MM.1S (cell line): Measurements from ENCODE around the gene MYO16.

Experiments used
- DNase-seq: peaks from one replicate; pipeline ENCODE4 v3.0.0-alpha.2; 2015
- H2AFZ ChIP-seq: fragments of 300-600 bp; sonication (generic); 2 replicates; pipeline ENCODE4 v1.6.0; 2016; ENCODE audit warnings: antibody characterized with exemption, low read length
- H3F3A ChIP-seq: fragments of 300-600 bp; sonication (generic); 2 replicates; pipeline ENCODE4 v1.6.1; 2016; ENCODE audit warnings: mild to moderate bottlenecking, antibody characterized with exemption, low read length, moderate library complexity, mixed read lengths; ENCODE audit not compliant: insufficient read depth
- H3K27ac ChIP-seq: fragments of 300-600 bp; sonication (generic); 2 replicates; pipeline ENCODE4 v1.5.1; 2016; ENCODE audit warnings: mild to moderate bottlenecking, low read length
- H3K27me3 ChIP-seq: fragments of 300-600 bp; sonication (generic); replicated peaks from 2 replicates; pipeline ENCODE4 v1.6.0; 2016; ENCODE audit warnings: low read length; ENCODE audit not compliant: insufficient read depth
- H3K36me3 ChIP-seq: fragments of 300-600 bp; sonication (generic); replicated peaks from 2 replicates; pipeline ENCODE4 v1.6.1; 2016; ENCODE audit warnings: mild to moderate bottlenecking, low read length, mixed read lengths; ENCODE audit not compliant: insufficient read depth
- H3K4me1 ChIP-seq: fragments of 300-600 bp; sonication (generic); 2 replicates; pipeline ENCODE4 v1.6.1; 2016; ENCODE audit warnings: low read length, mixed read lengths
- H3K4me2 ChIP-seq: fragments of 300-600 bp; sonication (generic); 2 replicates; pipeline ENCODE4 v1.6.0; 2016; ENCODE audit warnings: low read depth, low read length
- H3K4me3 ChIP-seq: fragments of 300-600 bp; sonication (generic); 2 replicates; pipeline ENCODE4 v1.5.1; 2016; ENCODE audit warnings: low read length, mixed read lengths
- H3K79me2 ChIP-seq: fragments of 300-600 bp; sonication (generic); 2 replicates; pipeline ENCODE4 v1.6.1; 2016; ENCODE audit warnings: mixed run types, low read length, mixed read lengths
- H3K9ac ChIP-seq: fragments of 300-600 bp; sonication (generic); 2 replicates; pipeline ENCODE4 v1.6.1; 2016; ENCODE audit warnings: low read length, mixed read lengths
- H3K9me2 ChIP-seq: fragments of 300-600 bp; sonication (generic); replicated peaks from 2 replicates; pipeline ENCODE4 v1.6.1; 2016; ENCODE audit warnings: mild to moderate bottlenecking, low read length, mixed read lengths; ENCODE audit not compliant: insufficient read depth
- H3K9me3 ChIP-seq: fragments of 300-600 bp; sonication (generic); replicated peaks from 2 replicates; pipeline ENCODE4 v1.6.1; 2016; ENCODE audit warnings: mild to moderate bottlenecking, low read length, mixed read lengths; ENCODE audit not compliant: insufficient read depth
- H4K20me1 ChIP-seq: fragments of 300-600 bp; sonication (generic); 2 replicates; pipeline ENCODE4 v1.6.1; 2016; ENCODE audit warnings: mild to moderate bottlenecking, low read length, moderate library complexity, mixed read lengths; ENCODE audit not compliant: insufficient read depth
- CTCF ChIP-seq: fragments of 300-600 bp; sonication (generic); IDR thresholded peaks from 2 replicates; pipeline ENCODE4 v1.5.1; 2016; ENCODE audit warnings: antibody characterized with exemption, low read length, mixed read lengths
- EZH2 ChIP-seq: fragments of 300-600 bp; sonication (generic); optimal IDR thresholded peaks from 2 replicates; pipeline ENCODE3; 2017; ENCODE audit warnings: low read depth, mild to moderate bottlenecking, antibody characterized with exemption, low read length, mixed read lengths
- EZH2phosphoT487 ChIP-seq: fragments of 300-600 bp; sonication (generic); IDR thresholded peaks from 2 replicates; pipeline ENCODE4 v1.6.1; 2018; ENCODE audit warnings: antibody characterized with exemption, low read length

The MYO16 gene

GRCh38 chr13:109130093-109130835, 500.9 kb downstream of the MYO16 start:
- TF ChIP-seq CTCF, result no peak
- TF ChIP-seq EZH2, result no peak
- no peak for TF ChIP-seq EZH2phosphoT487
- Histone ChIP-seq H2AFZ (no peak overlapping the region), H3K36me3 (no peaks in the 10 kb centered on the region), H4K20me1 (no peaks in the 10 kb centered on the region), H3K9ac (no peak overlapping the region), H3K4me1 (peaks cover 19% of the 10 kb centered on the region), H3K27ac (no peak overlapping the region; the same call in 1 of the 2 replicates), H3K9me3 (no peaks in the 10 kb centered on the region), H3K27me3 (no peaks in the 10 kb centered on the region), H3K4me2 (no peak overlapping the region), H3K79me2 (no peaks in the 10 kb centered on the region), H3K9me2 (no peaks in the 10 kb centered on the region), H3K4me3 (no peak overlapping the region), H3F3A (peaks cover 16% of the 10 kb centered on the region)
- DNase-seq, result no peak

DNA sequence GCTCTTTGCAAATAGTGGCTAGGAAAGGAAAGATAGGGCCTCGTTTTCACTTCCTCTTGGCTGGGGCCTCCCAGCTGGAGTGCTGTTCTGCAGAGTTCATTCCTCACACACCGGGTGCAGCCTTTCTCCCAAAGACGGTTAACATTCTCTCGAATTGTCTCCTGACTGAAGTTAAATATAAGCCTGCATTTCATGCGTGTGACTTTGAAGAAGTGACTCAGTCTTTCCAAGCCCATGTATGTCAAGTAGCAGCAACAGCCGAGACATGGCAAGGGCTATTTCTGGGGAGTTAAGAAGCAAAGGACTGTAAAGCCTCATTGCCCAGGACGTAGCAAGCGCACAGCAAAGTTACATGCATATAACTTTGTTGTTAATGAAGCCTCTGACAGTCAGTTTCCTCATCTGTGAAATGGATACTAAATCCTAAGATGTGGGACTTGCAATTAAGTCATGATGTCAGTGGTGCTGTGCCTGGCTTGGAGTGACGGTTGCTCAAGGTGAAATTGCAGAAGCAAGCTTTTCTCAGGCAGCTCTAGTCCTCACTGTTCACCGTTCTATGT, 502.4 kb downstream of the MYO16 start:
- Histone ChIP-seq H3K9me3 (no peaks in the 10 kb centered on the region), H3K79me2 (no peaks in the 10 kb centered on the region), H3K9ac (peak overlapping the region; percentile 18; the same call in 1 of the 2 replicates), H3K4me3 (peak overlapping the region; percentile 8; the same call in 1 of the 2 replicates), H3K27me3 (no peaks in the 10 kb centered on the region), H3K9me2 (no peaks in the 10 kb centered on the region), H3K36me3 (no peaks in the 10 kb centered on the region), H3K4me1 (peaks cover 19% of the 10 kb centered on the region), H2AFZ (0 out of 2 replicates have a peak overlapping the region, but pooled peaks have one; percentile 21), H3F3A (peaks cover 16% of the 10 kb centered on the region), H3K4me2 (peak overlapping the region; percentile 40), H4K20me1 (no peaks in the 10 kb centered on the region), H3K27ac (peak overlapping the region; percentile 60)
- DNase-seq, result peak; percentile 41
- no peak for TF ChIP-seq CTCF

DNA sequence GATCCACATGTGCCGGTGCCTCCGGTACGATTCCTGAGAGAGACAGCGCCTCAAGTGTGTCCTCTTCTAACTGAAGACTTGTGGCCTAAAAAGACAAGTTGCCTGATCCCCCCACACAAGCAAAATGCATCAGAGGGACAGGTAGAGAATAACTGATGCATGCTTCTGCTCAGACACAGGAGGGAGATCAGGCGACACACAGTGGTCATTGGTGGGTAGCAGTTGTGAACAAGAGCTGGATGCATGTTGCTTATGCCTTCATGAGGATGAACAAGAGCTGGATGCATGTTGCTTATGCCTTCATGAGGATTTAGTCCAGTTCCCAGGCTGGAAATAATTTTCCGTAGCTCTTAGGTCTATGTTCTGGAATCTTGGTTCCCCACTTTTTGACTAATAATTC, 505.6 kb downstream of the MYO16 start:
- H3K9me2 ChIP-seq, result no peaks in the 10 kb centered on the region
- DNase-seq, result no peak
- no peaks in the 10 kb centered on the region for H3K79me2 ChIP-seq

More for the DNA sequence above, 505.6 kb downstream of the MYO16 start:
- Histone ChIP-seq H3K9me3 (no peaks in the 10 kb centered on the region), H3K27me3 (no peaks in the 10 kb centered on the region), H3K4me1 (peaks cover 19% of the 10 kb centered on the region), H4K20me1 (no peaks in the 10 kb centered on the region), H3K4me3 (no peak overlapping the region), H3K9ac (no peak overlapping the region), H2AFZ (no peak overlapping the region), H3K36me3 (no peaks in the 10 kb centered on the region), H3K27ac (no peak overlapping the region), H3F3A (peaks cover 16% of the 10 kb centered on the region), H3K4me2 (no peak overlapping the region)
- TF ChIP-seq EZH2phosphoT487 (no peak), EZH2 (no peak), CTCF (no peak)
